ENCODE measurements around the gene ZNF609.

GRCh38 chr15:64580696-64581407, 120.5 kb downstream of the ZNF609 start:
- no peak for TF ChIP-seq CTCF (IDR thresholded peaks at IDR 0.05)
- TF ChIP-seq POLR2A (IDR thresholded peaks at IDR 0.05), result no peak
